Measurements from ENCODE around the gene TNK1. TPM values are rescaled to one million over a fixed set of nuclear protein-coding genes. Genes with fewer than 3 reads are reported as not detected.
"Not testable (repeated sequence)": the region's sequence is repeated elsewhere in the genome, so short reads cannot be mapped to it uniquely, and the experiment has no call there.

The TNK1 gene
- total and polyA plus RNA-seq, 10 donors = 4.2 to 16.2 (median 6.6) TPM

DNA sequence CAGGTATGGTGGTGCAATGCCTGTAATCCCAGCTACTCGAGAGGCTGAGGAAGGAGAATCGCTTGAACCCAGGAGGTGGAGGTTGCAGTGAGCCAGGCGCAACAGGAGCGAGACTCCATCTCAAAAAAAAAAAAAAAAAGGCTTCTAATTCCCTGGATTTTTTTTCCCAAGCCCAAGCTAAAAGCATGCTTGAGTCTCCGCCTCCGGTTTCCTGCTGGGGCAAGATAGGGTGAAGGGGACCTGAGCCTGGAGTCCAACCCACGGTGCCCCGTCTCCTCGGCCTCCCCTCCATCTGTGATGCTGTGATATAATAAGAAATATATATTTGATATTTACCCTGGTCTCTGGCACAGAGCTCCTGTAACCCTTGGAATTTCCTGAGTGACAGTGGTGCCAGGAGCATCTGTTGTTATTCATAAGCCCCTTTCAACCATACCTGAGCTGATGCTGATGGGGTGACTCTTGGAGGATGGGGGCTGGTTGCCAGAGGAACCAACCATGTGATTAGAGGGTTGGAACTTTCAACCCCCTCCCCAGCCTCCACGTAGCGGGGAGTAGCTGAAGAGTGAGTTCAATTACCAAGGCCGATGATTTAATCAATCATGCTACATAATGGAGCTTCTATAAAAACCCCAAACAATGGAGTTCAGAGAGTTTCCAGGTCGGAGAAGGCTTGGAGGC, 12.8 kb upstream of the TNK1 start:
- Histone ChIP-seq H3K9me3 (no peaks in the 10 kb centered on the region), H3K27me3 (replicated peaks in 1 of 7) (peaks cover 0 to 4% (median 0%) of the 10 kb centered on the region in 7 donors), H3K27ac (no peak overlapping the region), H3K36me3 (no peaks in the 10 kb centered on the region), H3K4me1 (no peaks in the 10 kb centered on the region), H3K4me3 (no peak overlapping the region)
- no peak for DNase-seq
- WGBS, 5 donors = 63 to 82% (median 75%) methylated on average over 13 of the region's 13 CpGs
- intact Hi-C loops (cut with DNase I; ENCODE audit: low total_unique reads) = no loop called here
- TF ChIP-seq, protein P1, sequence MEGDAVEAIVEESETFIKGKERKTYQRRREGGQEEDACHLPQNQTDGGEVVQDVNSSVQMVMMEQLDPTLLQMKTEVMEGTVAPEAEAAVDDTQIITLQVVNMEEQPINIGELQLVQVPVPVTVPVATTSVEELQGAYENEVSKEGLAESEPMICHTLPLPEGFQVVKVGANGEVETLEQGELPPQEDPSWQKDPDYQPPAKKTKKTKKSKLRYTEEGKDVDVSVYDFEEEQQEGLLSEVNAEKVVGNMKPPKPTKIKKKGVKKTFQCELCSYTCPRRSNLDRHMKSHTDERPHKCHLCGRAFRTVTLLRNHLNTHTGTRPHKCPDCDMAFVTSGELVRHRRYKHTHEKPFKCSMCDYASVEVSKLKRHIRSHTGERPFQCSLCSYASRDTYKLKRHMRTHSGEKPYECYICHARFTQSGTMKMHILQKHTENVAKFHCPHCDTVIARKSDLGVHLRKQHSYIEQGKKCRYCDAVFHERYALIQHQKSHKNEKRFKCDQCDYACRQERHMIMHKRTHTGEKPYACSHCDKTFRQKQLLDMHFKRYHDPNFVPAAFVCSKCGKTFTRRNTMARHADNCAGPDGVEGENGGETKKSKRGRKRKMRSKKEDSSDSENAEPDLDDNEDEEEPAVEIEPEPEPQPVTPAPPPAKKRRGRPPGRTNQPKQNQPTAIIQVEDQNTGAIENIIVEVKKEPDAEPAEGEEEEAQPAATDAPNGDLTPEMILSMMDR (IDR thresholded peaks at IDR 0.05 in 8 of 11, conservative IDR thresholded peaks at IDR 0.05 in 3 of 11) = no peak
- TF ChIP-seq POLR2A (IDR thresholded peaks at IDR 0.05) (no peak), POLR2AphosphoS5 (IDR thresholded peaks at IDR 0.05) (no peak)

DNA sequence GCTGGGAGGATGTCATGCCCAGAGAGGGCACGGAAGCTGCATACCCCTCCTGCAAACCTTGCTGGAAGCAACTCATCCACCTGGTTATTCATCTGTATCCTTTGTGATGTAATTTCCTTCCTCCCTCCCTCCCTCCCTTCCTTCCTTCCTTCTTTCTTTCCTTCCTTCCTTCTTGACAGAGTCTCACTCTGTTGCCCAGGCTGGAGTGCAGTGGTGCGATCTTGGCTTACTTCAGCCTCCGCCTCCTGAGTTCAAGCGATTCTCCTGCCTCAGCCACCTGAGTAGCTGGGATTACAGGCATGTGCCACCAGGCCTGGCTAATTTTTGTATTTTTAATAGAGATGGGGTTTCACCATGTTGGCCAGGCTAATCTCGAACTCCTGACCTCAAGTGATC, 12.3 kb upstream of the TNK1 start:
- H3K27me3 ChIP-seq (replicated peaks in 1 of 7); H3K36me3 ChIP-seq; H3K27ac ChIP-seq; intact Hi-C loops (cut with DNase I; ENCODE audit: low total_unique reads); DNase-seq; H3K4me1 ChIP-seq; H3K9me3 ChIP-seq; H3K4me3 ChIP-seq: not testable (repeated sequence)
- WGBS, 5 donors = 80 to 90% (median 86%) methylated on average over 5 of the region's 5 CpGs

DNA sequence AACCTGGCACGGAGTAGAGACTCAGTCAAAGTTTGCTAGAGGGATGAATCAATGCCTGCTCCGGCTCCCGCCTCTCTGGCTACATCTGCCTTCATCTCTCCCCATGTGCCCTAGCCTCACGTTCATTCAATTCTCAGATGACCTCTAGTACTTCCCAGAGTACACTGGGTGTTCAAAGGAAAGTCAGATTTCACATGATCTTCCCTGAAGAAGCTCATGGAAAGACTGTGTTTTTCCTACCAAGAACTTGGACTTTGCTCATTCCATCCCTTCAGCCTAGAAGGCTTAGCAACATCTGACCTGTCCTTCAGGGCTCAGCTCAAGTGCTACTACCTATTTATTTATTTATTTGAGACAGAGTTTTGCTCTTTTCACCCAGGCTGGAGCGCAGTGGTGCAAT, 11.1 kb upstream of the TNK1 start:
- Histone ChIP-seq H3K4me1 (no peaks in the 10 kb centered on the region), H3K4me3 (no peak overlapping the region), H3K27me3 (replicated peaks in 1 of 7) (peaks cover 0 to 4% (median 0%) of the 10 kb centered on the region in 7 donors), H3K9me3 (no peaks in the 10 kb centered on the region), H3K27ac (no peak overlapping the region), H3K36me3 (no peaks in the 10 kb centered on the region)
- intact Hi-C loops (cut with DNase I; ENCODE audit: low total_unique reads) = no loop called here
- no peak for DNase-seq
- WGBS, 5 donors = 79 to 88% (median 86%) methylated on average over 5 of the region's 5 CpGs
- TF ChIP-seq, protein P1 (IDR thresholded peaks at IDR 0.05 in 8 of 11, conservative IDR thresholded peaks at IDR 0.05 in 3 of 11) = no peak
- TF ChIP-seq POLR2AphosphoS5 (IDR thresholded peaks at IDR 0.05) (no peak), POLR2A (IDR thresholded peaks at IDR 0.05) (no peak)

DNA sequence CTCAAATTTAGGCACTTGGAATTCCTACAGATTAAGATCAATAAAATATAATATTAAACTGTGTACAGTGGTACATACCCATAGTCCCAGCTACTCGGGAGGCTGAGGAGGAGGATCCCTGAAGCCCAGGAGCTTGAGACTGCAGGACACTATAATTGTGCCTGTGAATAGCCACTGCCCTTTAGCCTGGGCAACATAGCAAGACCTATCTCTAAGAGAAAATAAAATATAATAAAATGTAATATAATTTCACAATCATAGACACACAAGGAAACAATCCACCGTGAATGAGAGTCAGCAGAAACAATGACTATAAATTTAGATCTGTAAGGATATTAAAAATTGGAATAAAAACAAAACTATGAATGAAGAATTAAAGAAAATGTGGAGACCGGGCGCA, 10.0 kb upstream of the TNK1 start:
- no peak for TF ChIP-seq POLR2A (IDR thresholded peaks at IDR 0.05)
- no peak for TF ChIP-seq POLR2AphosphoS5 (IDR thresholded peaks at IDR 0.05)
- TF ChIP-seq, protein P1 (IDR thresholded peaks at IDR 0.05 in 8 of 11, conservative IDR thresholded peaks at IDR 0.05 in 3 of 11) = no peak
- Histone ChIP-seq H3K36me3 (no peaks in the 10 kb centered on the region), H3K27me3 (replicated peaks in 1 of 7) (peaks cover 0 to 4% (median 0%) of the 10 kb centered on the region in 7 donors), H3K9me3 (no peaks in the 10 kb centered on the region), H3K4me1 (no peaks in the 10 kb centered on the region), H3K4me3 (no peak overlapping the region), H3K27ac (no peak overlapping the region)
- 84 to 92% (median 86%) methylated on average over 4 of the region's 4 CpGs for WGBS, 5 donors
- intact Hi-C loops (cut with DNase I; ENCODE audit: low total_unique reads) = no loop called here
- DNase-seq = no peak
